HG02885 (cell line): ENCODE results near the gene RAI14.
"Not testable (repeated sequence)": the region's sequence is repeated elsewhere in the genome, so short reads cannot be mapped to it uniquely, and the experiment has no call there.

Experiments
- ATAC-seq: cut with Tn5 transposase; IDR thresholded peaks from one replicate; pipeline ENCODE4 v1.9.1; 2021; ENCODE audit warnings: mild to moderate bottlenecking; ENCODE audit not compliant: unreplicated experiment, poor library complexity

RAI14 gene

DNA sequence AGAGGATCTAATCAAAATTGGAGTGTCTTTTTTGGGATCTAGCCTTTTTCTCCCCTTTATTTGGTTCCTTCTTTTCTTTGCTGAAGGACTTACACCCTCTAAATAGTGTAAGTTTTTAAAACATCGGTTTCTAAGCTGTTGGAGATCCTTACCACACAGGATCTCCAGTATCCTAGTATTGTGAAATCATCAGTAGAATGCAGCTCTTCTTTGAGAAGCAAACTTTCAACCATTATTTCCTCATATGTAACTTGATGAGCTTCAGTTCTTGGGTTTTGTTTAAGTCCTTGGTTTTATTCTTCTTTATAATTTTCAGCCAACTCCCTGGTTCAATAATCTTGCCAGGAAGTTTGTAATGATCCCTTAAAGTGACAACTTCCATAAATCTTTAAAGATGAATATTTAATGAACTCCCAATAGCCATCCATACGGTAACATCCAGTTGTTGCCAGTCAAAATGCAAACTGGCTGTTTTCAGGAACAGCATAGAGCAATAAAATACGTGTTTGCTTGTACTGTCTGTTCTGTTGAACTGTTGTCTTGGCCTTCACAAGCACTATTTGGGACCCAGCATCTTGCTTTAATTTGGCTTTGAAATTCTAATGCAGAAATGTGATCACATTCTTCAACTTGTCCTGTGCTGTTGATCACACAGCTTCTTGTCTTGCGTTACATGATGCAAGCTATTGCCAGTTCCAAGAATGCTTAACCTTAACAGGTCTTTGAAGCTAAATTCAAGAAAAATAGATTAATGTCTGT lies 148.0 kb downstream of the RAI14 start:
- no peak for ATAC-seq

DNA sequence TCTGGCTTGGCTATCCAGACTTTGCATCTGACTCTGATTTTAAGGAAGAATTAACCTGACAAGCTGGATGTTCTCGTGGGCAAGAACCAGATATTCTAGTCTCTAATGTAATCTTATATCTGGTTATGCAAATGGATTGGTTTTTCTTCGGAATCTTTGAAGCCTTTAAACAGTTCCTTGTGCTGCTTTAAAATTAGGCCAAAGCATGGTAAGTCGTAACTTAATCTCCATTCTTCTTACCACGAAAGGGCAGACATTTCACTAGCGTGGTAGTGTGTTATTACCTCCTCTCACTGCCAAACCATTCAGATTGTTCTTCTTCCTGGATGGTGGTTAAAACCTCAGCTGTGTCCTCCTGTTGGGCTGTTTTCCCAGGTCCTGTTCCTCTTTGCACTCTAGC lies 148.8 kb downstream of the RAI14 start:
- ATAC-seq = no peak

GRCh38 chr5:34806532-34806931 lies 150.4 kb downstream of the RAI14 start:
- ATAC-seq = no peak

GRCh38 chr5:34811706-34812105 lies 155.6 kb downstream of the RAI14 start:
- ATAC-seq = no peak

DNA sequence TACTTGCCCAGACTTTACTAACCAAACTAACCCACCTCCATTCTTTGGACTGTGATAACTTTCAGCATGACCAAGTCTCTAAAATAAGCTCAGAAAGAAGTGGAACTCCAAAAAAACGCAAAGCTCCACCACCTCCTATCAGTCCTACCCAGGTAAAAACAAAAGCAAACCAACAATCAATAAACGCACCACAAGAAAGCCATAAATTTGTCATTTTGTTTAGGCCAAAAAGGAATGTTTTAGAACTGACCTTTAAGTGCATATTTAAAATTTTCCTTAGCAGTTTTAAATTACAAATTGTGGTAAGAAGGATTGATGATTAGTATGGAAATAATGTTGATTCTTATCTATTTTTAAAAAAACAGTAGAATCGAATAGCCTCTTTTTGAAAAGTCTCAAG lies 157.4 kb downstream of the RAI14 start:
- no peak for ATAC-seq

DNA sequence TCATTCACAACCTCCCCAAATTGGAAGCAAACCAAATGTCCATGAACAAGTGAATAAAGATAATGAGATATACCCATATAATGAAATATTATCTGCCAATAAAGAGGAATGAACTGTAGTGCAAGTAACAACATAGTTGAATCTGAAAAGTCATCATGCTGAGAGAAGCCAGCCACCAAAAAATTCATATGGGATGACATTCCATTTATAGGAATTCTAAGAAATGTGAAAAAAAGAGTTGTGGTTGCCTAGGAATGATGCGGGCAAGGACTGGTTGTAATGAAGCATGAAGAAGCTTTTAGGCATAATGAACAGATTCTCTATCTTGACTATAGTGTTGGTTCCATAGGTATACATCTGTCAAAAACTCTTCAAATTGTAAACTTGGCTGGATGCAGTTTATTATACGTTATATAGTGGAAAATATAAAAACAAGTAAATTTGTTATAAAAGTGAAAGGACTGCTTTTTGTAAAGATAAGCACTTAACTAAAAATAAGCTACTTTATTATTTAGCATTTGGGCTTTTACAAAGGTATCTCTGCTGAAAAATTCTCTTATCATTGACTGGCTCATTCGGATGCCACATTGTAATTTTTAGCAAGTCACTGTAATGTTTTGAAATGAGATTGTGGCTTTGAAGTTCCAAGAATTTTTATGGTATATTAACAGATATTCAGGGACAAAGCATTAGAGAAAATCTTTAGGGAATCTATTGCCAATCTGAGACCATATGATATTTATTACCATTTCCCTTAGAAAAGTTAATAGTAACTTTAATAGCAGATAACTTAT lies 161.6 kb downstream of the RAI14 start:
- ATAC-seq = no peak

DNA sequence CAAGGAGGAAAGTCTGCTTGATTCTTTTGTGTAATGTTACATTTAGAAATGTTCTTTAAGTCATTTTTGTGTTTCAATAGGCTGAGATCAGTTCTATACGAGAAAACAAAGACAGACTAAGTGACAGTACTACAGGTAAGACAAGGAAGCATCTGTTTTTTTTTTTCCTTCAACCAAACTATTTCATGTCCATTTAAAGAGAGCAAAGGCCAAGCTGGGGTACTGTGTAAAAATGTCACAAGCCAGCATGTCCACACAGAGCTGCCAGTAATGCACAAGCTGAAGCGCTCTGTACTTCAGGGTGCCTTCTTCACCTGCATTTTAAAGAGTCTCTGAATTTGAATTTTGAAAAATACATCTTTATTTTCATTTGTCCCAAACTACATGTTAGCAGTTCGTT lies 162.6 kb downstream of the RAI14 start:
- no peak for ATAC-seq

DNA sequence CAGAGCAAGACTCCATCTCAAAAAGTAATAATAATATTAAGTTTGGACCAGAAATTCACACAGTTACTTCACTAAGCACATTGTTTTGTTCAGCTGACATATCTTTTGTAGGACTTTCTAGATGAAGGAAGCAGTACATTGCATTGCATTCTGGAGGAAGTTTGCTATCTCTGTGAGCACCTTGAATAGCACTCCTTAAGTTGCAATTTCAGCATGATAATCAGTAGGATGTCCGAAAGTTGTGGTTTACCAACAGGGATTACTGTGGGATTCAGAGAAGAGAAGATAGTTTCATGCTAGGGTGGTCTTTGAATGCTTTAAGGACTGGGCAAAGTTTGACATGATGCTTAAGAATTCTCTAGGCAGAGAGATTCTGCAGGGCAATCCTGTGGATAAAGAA lies 164.5 kb downstream of the RAI14 start:
- no peak for ATAC-seq

- ATAC-seq = no peak
Observed at GRCh38 chr5:34822956-34823715, 167.0 kb downstream of the RAI14 start.

DNA sequence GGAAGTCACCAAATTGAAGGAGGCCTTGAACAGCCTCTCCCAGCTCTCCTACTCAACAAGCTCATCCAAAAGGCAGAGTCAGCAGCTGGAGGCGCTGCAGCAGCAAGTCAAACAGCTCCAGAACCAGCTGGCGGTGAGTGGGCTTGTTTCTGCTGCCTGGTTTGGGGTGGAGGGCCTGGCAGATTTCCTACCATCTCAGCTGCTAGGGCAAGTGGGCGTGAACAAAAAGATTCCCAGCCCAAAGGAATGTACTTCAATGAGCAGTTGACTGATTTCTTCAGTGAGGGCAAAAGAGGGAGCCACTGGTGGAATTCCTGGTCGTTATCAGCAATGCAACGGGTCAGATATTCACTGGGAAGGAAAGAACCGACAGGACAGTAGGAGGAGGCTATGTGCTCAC lies 170.2 kb downstream of the RAI14 start:
- ATAC-seq = no peak

DNA sequence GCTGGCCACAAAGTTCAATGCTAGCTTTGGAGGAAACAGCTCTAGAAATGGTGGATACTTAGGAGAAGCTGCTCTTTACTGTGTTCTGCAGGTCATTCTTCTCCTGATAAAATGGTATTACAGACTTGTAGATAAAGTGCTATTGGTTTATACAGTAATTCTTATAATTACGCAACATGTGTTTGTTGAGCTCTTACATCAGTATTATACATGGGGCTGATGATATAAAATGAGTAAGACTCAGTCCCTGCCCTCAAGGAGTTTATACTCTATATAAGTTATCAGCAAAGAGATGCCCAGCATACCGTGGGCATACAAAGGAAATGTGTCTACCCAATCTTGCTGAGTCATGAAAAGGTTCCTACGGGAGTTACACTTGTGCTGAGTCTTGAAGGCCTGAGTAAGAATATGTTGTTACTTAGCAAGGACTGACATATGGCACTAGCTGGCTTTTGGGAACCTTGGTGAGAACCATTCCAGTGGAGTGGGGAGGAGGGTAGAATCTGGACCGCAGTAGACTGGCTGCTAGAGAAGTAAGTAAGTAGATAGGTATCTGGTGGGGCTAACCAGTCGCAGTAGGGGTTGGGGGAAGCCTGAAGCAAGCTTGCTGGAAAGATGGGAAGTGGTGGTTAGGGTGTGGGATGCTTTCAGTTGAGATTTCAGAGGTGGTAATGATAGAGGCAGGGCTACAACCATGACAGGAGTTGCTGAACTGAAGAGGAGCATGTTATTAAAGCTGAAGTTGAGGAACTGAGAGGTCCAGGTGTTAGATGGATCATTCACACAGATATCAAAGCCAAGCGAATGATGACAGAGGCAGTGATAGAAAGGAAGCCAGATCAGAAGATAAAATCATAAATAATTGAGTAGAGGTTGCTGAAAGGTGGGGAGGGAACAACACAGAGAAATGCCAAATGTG lies 171.7 kb downstream of the RAI14 start:
- ATAC-seq = no peak

- ATAC-seq = not testable (repeated sequence)
Observed at GRCh38 chr5:34830827-34831226, 174.7 kb downstream of the RAI14 start.

GRCh38 chr5:34831303-34831702 lies 175.2 kb downstream of the RAI14 start:
- ATAC-seq = no peak

DNA sequence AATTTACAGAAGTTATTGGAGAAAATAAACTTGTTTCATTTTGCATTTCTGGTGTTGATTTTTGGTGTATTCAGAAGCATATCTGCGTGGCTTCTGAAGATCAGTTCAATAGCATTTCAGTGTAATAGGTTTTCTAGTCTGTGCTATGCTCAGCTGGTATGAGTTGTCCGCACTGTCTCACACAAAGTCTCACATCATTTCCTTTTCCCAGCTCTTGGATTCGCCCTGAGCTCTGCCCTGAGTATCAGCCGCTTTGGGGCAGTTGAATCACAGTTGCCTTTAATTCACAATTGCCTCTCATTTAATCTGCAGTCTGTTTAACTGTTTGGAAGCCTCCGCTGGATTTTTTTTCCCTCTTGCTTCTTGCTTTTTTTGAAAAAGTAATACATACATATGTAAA lies 176.4 kb downstream of the RAI14 start:
- ATAC-seq = no peak

- ATAC-seq = no peak
Observed at GRCh38 chr5:34833090-34833489, 177.0 kb downstream of the RAI14 start.

DNA sequence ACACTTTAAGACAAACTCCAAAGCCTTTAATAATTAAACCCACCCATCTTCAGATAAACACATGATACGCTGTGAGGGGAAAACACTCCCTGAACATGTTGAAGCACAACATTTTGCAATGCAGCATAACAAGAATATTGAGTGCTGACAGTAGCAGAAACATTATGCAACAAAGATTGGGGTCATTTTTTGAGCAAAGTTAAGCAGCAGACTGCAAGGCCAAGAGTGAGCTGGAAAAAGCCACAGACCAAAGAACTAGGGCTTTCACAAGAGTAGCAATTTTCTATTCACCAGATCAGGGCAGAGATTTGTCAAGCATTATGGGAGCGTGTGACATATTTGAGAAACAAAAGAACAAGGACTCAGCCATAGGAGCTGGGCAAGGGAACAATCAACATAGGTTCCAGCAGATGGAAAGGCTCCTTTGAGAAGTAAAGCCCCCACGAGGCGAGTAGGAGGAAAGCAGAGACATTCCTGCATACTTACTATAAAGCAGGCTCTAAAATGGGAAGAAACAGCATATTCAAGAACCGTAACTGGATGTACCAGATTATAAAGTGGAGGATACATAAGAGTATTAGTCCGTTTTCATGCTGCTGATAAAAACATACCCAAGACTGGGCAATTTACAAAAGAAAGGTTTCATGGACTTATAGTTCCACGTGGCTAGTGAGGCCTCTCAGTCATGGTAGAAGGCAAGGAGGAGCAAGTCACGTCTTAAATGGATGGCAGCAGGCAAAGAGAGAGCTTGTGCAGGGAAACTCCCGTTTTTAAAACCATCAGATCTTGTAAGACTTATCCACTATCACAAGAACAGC lies 178.1 kb downstream of the RAI14 start:
- ATAC-seq = no peak

DNA sequence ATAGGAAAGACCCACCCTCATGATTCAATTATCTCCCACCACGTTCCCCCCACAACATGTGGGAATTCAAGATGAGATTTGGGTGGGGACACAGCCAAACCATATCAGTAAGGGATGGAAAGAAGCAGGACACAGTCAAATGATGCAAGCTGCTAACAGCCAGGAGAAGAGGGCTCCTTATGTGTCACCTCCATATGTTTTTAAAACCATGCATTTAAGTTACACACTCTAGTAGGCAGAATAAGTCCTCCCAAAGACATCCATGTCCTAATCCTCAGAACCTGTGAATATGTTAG lies 178.6 kb downstream of the RAI14 start:
- ATAC-seq = no peak

- no peak for ATAC-seq
Observed at GRCh38 chr5:34835664-34836063, 179.5 kb downstream of the RAI14 start.
